GM23248 (cell line): ENCODE data around the gene SERPINB1. TPM values are rescaled to one million over a fixed set of nuclear protein-coding genes. Genes with fewer than 3 reads are reported as not detected.

Experiments
- DNase-seq: peaks from one replicate; pipeline ENCODE4 v3.0.0-alpha.2; 2015
- H2AFZ ChIP-seq: fragments of 200-600 bp; sonication (generic); 2 replicates; pipeline ENCODE4 v1.6.1; 2016; ENCODE audit warnings: antibody characterized with exemption
- H3F3A ChIP-seq: fragments of 200-600 bp; sonication (generic); 2 replicates; pipeline ENCODE4 v1.6.1; 2016; ENCODE audit warnings: mild to moderate bottlenecking, antibody characterized with exemption, mixed run types; ENCODE audit not compliant: insufficient read depth
- H3K27ac ChIP-seq: fragments of 200-600 bp; sonication (generic); 2 replicates; pipeline ENCODE4 v1.5.1; 2016; ENCODE audit warnings: mild to moderate bottlenecking
- H3K27me3 ChIP-seq: fragments of 200-600 bp; sonication (generic); replicated peaks from 2 replicates; pipeline ENCODE4 v1.6.1; 2016; ENCODE audit warnings: mild to moderate bottlenecking; ENCODE audit not compliant: insufficient read depth
- H3K36me3 ChIP-seq: fragments of 200-600 bp; sonication (generic); 2 replicates; pipeline ENCODE4 v1.6.1; 2016; ENCODE audit warnings: low read depth, mild to moderate bottlenecking
- H3K4me1 ChIP-seq: fragments of 200-600 bp; sonication (generic); 2 replicates; pipeline ENCODE4 v1.6.1; 2016; ENCODE audit warnings: mild to moderate bottlenecking; ENCODE audit not compliant: insufficient read depth
- H3K4me2 ChIP-seq: fragments of 200-600 bp; sonication (generic); one replicate; pipeline ENCODE4 v1.6.1; 2016; ENCODE audit warnings: mild to moderate bottlenecking; ENCODE audit not compliant: unreplicated experiment
- H3K4me3 ChIP-seq: fragments of 200-600 bp; sonication (generic); 2 replicates; pipeline ENCODE4 v1.5.1; 2016; ENCODE audit warnings: mild to moderate bottlenecking
- H3K79me2 ChIP-seq: fragments of 200-600 bp; sonication (generic); 2 replicates; pipeline ENCODE4 v1.6.1; 2016; ENCODE audit warnings: mild to moderate bottlenecking; ENCODE audit not compliant: insufficient read depth
- H3K9ac ChIP-seq: fragments of 200-600 bp; sonication (generic); 2 replicates; pipeline ENCODE4 v1.6.1; 2016; ENCODE audit warnings: mild to moderate bottlenecking
- H3K9me2 ChIP-seq: fragments of 200-600 bp; sonication (generic); 2 replicates; pipeline ENCODE4 v1.6.1; 2016; ENCODE audit warnings: mixed run types, mild to moderate bottlenecking, moderate library complexity; ENCODE audit not compliant: insufficient read depth
- H3K9me3 ChIP-seq: fragments of 200-600 bp; sonication (generic); one replicate; pipeline ENCODE4 v1.6.1; 2017; ENCODE audit warnings: low read depth
- H4K20me1 ChIP-seq: fragments of 200-600 bp; sonication (generic); 2 replicates; pipeline ENCODE4 v1.6.0; 2016; ENCODE audit not compliant: insufficient read depth
- EZH2 ChIP-seq: fragments of 200-600 bp; sonication (generic); IDR thresholded peaks from 2 replicates; pipeline ENCODE4 v1.6.1; 2018; ENCODE audit warnings: antibody characterized with exemption, mild to moderate bottlenecking; ENCODE audit not compliant: insufficient read depth, poor library complexity, severe bottlenecking
- EZH2phosphoT487 ChIP-seq: fragments of 200-600 bp; sonication (generic); IDR thresholded peaks from 2 replicates; pipeline ENCODE4 v1.6.1; 2018; ENCODE audit warnings: antibody characterized with exemption, moderate library complexity, mild to moderate bottlenecking, low read depth; ENCODE audit not compliant: insufficient read depth
- WGBS, 2 experiments: methylation state at CpG; one replicate each; pipeline ENCODE4 v1.1.6; 2015 to 2017; ENCODE audit warnings: low lambda C conversion rate in 2 of 2, low coverage in 1 of 2; ENCODE audit errors: missing lambda C conversion rate in 2 of 2; 5-methylcytosine and 5-hydroxymethylcytosine counted together
- in situ Hi-C: fragments of 300-500 bp; cut with MboI; formaldehyde crosslinking; loops from 2 replicates; pipeline ENCODE4 v1.15.0; 2020
- polyA plus RNA-seq: library from polyadenylated mRNA; unstranded; fragments of >200 nt; fragmentation: Nextera tagmentation; extraction: Ambion mirVana; gene quantifications from 2 replicates; pipeline ENCODE4 v1.2.1, GENCODE V29; 2016
- total RNA-seq: library from RNA; depleted of rRNA; stranded (reverse); fragments of >200 nt; shearing (Covaris generic); gene quantifications from 2 replicates; pipeline ENCODE4 v1.2.3, GENCODE V29; 2014

Gene SERPINB1
- total and polyA plus RNA-seq, 2 experiments from 2014 or later: 28.3 to 32.8 TPM

DNA sequence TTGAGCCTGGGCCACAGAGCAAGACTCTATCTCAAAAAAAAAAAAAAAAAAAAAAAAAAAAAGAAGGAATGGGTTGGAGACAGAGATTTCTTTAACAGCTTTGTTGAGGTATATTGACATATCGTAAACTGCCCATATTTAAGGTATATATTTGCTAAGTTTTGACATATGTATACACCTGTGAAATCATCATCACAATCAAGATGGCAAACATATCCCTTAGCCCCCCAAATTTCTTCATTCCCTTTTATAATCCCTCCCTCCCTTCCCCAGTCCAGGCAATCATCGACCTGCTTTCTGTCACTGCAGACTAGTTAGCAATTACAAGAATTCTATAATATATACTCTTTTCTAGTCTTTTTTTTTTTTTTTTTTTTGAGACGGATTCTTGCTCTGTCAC lies 29.0 kb downstream of the SERPINB1 start:
- Histone ChIP-seq H3K36me3 (no peaks in the 10 kb centered on the region), H3K4me1 (peaks cover 2% of the 10 kb centered on the region), H3F3A (peaks cover 9% of the 10 kb centered on the region), H3K9me2 (peaks cover 4% of the 10 kb centered on the region; the same call in 1 of the 2 replicates), H3K4me3 (no peak overlapping the region), H3K9me3 (no peaks in the 10 kb centered on the region), H3K27me3 (no peaks in the 10 kb centered on the region), H3K79me2 (no peaks in the 10 kb centered on the region), H2AFZ (no peak overlapping the region), H4K20me1 (no peaks in the 10 kb centered on the region), H3K27ac (no peak overlapping the region), H3K4me2 (no peak overlapping the region), H3K9ac (no peak overlapping the region)
- in situ Hi-C loops: no loop called here
- no peak for TF ChIP-seq EZH2phosphoT487
- no peak for TF ChIP-seq EZH2
- no peak for DNase-seq
- WGBS, 2 experiments: 78 to 95% methylated on average over 2 to 3 of the region's 3 CpGs

DNA sequence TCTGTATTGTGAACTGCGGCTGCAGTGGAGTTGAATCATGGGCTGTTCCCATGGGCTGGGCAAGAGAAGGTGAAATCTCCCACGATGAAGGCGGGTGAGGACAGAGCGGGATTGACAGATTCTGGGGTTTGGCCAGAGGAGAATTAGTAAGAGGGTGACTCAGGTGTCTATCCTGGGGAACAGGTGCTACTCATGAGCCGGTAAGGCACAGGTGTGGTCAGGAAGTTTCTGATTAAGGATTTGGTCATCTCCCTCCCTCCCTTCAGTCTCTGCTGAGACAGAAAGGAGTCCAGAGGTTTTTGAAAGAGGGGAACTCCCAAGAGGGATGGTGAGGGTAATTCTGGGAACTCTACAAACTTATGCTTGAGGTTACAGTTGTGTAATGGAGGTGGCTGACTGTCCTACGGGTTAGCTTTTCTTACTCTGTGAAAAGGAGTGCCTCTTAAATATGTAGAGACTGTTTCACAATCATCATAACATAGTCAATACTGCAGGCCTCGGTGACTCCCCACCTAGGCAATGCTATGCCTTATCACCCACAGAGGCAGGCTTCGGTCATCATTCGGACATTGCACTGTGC lies 31.5 kb downstream of the SERPINB1 start:
- Histone ChIP-seq H3K27ac (no peak overlapping the region), H3K9me3 (no peaks in the 10 kb centered on the region), H2AFZ (no peak overlapping the region), H3K9ac (no peak overlapping the region), H3F3A (no peaks in the 10 kb centered on the region), H3K27me3 (no peaks in the 10 kb centered on the region), H3K9me2 (no peaks in the 10 kb centered on the region), H3K79me2 (no peaks in the 10 kb centered on the region), H4K20me1 (no peaks in the 10 kb centered on the region), H3K4me3 (no peak overlapping the region), H3K4me2 (no peak overlapping the region), H3K4me1 (no peaks in the 10 kb centered on the region), H3K36me3 (no peaks in the 10 kb centered on the region)
- no peak for TF ChIP-seq EZH2phosphoT487
- no peak for TF ChIP-seq EZH2
- 87 to 88% methylated on average over 9 of the region's 9 CpGs for WGBS, 2 experiments
- in situ Hi-C loops: no loop called here
- DNase-seq: peak; percentile 24

DNA sequence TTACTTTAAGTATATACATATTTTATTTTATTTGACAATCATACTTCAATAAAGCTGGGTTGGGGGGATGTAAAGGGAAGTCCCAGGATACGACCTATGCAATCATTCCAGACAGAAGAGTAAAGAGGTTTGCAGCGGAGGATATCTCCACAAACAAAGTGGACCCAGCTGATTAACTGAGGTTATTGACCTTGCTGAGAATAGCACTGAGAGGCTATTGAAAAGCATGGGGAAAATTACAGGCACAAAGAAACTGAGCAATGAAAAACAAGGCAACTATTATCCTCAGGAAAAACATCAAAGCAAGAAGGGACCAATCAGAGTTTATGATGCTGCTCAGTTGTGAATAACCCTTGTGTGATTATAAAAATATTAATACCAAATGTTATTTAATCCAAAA lies 32.6 kb downstream of the SERPINB1 start:
- no peak overlapping the region for H3K4me2 ChIP-seq
- DNase-seq: no peak
- no peaks in the 10 kb centered on the region for H4K20me1 ChIP-seq
- no peaks in the 10 kb centered on the region for H3K27me3 ChIP-seq
- no peaks in the 10 kb centered on the region for H3K4me1 ChIP-seq
- H3K9me2 ChIP-seq: no peaks in the 10 kb centered on the region
- 89 to 92% methylated on average over 2 of the region's 2 CpGs for WGBS, 2 experiments
- H2AFZ ChIP-seq: no peak overlapping the region
- no peaks in the 10 kb centered on the region for H3F3A ChIP-seq
- H3K79me2 ChIP-seq: no peaks in the 10 kb centered on the region
- no peak overlapping the region for H3K27ac ChIP-seq
- no peak for TF ChIP-seq EZH2phosphoT487
- no peak for TF ChIP-seq EZH2
- H3K9ac ChIP-seq: no peak overlapping the region
- H3K36me3 ChIP-seq: no peaks in the 10 kb centered on the region
- in situ Hi-C loops: no loop called here
- H3K4me3 ChIP-seq: no peak overlapping the region
- H3K9me3 ChIP-seq: no peaks in the 10 kb centered on the region

DNA sequence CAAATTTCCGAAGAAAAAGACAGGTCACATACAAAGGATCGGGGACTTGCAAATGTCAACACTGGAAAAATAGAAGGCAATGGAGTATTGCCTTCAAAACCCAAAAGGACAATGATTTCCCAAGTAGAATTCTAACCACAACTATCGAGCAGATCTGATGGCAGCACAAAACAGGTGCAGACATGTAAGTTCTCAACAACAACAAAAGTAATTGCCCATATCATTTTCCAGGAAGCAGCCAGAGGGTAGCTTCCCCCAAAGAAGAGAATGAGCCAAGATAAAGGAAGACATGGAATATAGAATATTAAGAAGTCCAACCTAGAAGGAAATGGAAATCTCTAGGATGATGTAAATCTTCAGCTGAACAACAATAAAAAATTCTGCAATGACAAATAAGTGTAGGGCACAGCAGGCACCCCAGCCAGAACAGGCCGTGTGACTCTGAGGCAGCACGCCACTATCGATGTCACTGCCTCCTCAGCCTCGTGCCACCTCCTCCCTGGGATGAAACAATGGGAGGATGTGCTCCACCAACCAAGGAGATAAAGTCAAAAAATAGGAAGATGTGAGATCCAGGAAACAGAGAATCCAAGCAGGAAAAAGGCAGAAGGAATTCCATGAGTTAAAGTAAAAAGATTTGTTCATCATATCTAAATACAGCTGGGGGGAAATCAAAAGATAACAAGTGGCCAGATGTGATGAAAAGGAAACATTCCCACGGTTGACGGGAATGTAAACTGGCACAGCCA lies 34.1 kb downstream of the SERPINB1 start:
- Histone ChIP-seq H3F3A (no peaks in the 10 kb centered on the region), H3K4me1 (no peaks in the 10 kb centered on the region), H3K36me3 (no peaks in the 10 kb centered on the region), H3K4me3 (no peak overlapping the region), H2AFZ (no peak overlapping the region), H3K9ac (no peak overlapping the region), H3K27me3 (no peaks in the 10 kb centered on the region), H3K4me2 (no peak overlapping the region), H3K9me2 (no peaks in the 10 kb centered on the region), H3K27ac (no peak overlapping the region), H4K20me1 (no peaks in the 10 kb centered on the region), H3K79me2 (no peaks in the 10 kb centered on the region), H3K9me3 (no peaks in the 10 kb centered on the region)
- no peak for DNase-seq
- 55 to 59% methylated on average over 9 of the region's 9 CpGs for WGBS, 2 experiments
- in situ Hi-C loops: no loop called here
- no peak for TF ChIP-seq EZH2phosphoT487
- TF ChIP-seq EZH2: no peak
